GM23248 (cell line): Measurements from ENCODE around the gene REPIN1.

ENCODE experiments used
- EZH2 ChIP-seq: fragments of 200-600 bp; sonication (generic); IDR thresholded peaks from 2 replicates; pipeline ENCODE4 v1.6.1; 2018; ENCODE audit warnings: antibody characterized with exemption, mild to moderate bottlenecking; ENCODE audit not compliant: insufficient read depth, poor library complexity, severe bottlenecking
- EZH2phosphoT487 ChIP-seq: fragments of 200-600 bp; sonication (generic); IDR thresholded peaks from 2 replicates; pipeline ENCODE4 v1.6.1; 2018; ENCODE audit warnings: antibody characterized with exemption, moderate library complexity, mild to moderate bottlenecking, low read depth; ENCODE audit not compliant: insufficient read depth

GRCh38 chr7:150407588-150408392 lies 39.2 kb downstream of the REPIN1 start:
- TF ChIP-seq EZH2: no peak
- no peak for TF ChIP-seq EZH2phosphoT487
